Ramos (cell line): ENCODE data around the gene NECAB3.
"Not testable (repeated sequence)": the region's sequence is repeated elsewhere in the genome, so short reads cannot be mapped to it uniquely, and the experiment has no call there.

Source experiments
- in situ Hi-C: fragments of 300-500 bp; cut with MboI; formaldehyde crosslinking; loops from one replicate; pipeline ENCODE4 v1.14.3; 2022; ENCODE audit warnings: low sequenced_read_pairs; ENCODE audit not compliant: unreplicated experiment

The NECAB3 gene

DNA sequence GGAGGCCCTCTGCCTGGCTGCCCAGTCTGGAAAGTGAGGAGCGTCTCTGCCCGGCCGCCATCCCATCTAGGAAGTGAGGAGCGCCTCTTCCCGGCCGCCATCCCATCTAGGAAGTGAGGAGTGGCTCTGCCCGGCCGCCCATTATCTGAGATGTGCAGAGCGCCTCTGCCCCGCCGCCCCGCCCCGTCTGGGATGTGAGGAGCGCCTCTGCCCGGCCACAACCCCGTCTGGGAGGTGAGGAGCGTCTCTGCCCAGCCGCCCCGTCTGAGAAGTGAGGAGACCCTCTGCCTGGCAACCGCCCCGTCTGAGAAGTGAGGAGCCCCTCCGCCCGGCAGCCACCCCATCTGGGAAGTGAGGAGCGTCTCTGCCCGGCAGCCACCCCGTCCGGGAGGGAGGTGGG, 24.7 kb upstream of the NECAB3 start:
- in situ Hi-C loops: not testable (repeated sequence)

DNA sequence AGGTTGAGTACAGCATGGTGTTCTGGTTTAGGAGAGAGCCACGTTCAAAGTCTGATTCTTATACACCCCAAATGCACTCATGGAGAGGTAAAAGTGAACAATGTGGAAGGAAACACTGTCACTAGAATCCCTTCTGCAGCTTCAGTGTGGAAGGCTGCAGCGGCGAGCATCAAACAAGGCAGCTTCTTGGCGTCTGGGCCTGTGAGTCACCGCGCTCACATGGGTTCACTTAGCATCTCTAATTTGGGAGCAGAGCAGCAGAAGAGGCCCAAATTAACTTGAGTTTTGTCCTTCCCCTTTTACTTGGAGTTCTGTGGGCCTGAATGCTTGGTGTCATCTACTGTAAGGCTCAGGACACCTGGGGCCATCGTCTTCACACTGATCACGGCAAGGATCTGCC, 22.9 kb upstream of the NECAB3 start:
- in situ Hi-C loops: no loop called here

DNA sequence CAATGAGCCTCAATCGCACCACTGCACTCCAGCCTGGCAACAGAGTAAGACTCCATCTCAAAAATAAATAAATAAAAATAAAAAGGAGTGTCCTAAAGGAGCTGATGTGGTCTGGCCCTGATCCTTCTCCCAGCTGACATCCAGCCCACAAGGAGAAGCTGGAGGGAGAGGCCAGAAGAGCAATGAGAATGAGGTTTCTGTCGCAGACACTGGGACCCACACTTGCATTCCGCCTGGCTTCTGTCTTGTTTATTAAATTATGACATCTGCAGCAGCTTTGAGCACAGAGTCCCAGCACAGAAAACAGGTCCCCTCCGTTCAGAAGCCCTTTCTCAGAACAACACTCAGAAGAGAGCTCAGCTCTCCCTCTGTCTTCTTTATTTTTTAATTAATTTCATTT, 22.2 kb upstream of the NECAB3 start:
- in situ Hi-C loops: no loop called here

- in situ Hi-C loops: no loop called here
Observed at GRCh38 chr20:33694639-33695012, 20.4 kb upstream of the NECAB3 start.

DNA sequence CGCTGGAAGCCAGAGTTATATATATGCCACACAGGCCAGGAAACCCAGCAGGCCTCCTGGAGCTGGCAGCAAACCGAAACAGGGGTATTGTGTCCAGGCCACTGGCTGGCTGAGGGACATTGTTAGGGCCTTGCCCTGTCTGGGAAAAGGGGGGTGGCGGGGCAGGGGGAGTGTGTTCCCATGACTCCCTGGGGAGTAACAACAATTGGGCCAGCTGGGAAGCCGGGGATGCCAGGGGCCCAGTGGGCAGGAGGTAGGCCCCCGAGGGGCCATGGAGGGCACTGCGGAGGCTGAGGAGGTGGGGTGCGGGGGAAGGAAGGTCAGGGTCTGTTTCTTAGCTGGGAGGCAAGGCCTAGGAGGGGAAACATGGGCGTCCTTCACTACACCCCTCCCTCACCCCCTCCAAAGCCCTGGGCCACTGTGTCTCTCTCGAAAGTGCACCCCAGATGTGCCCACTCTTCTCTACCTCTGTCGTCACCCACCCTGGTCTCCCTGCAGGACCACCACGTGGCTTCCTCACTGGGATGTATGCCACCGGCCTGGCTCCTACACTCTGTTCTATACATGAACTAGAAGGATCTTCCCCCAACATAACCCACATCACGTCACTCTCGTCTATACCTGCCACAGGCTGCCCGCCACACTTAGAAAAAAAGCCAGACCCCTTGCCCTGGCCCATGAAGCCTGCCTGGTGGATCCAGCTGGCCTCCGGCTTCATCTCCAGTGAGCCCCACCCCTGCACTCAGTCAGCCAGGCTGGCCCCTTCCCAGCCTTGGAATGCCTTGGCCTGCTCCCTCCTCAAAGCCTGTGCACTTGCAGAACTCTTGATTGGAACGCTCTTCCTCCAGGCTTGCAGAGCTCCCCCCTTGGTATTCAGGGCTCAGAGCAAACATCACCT, 19.8 kb upstream of the NECAB3 start:
- in situ Hi-C loops: no loop called here

- in situ Hi-C loops: no loop called here
Observed at GRCh38 chr20:33693289-33693688, 19.1 kb upstream of the NECAB3 start.

DNA sequence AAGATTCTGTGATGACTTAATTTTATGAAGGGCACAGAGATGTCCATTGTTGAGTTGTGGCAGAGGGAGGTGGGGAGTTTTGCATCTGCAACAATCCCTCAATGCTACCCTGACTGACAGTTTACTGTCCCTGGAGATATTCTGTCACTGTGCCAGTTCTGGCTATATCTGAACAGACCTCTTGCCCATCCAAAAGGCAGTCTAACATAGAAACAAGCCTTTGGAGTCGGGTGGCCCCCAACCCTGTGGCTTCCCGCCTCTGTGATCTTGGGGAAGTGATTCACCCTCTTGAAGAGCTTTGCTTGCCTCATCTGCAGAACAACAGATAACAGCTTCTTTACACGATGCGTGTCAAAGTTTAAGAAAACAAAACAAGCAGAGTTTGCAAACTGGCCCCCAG, 15.7 kb upstream of the NECAB3 start:
- in situ Hi-C loops: no loop called here

- in situ Hi-C loops: no loop called here
Observed at GRCh38 chr20:33689493-33689892, 15.3 kb upstream of the NECAB3 start.

DNA sequence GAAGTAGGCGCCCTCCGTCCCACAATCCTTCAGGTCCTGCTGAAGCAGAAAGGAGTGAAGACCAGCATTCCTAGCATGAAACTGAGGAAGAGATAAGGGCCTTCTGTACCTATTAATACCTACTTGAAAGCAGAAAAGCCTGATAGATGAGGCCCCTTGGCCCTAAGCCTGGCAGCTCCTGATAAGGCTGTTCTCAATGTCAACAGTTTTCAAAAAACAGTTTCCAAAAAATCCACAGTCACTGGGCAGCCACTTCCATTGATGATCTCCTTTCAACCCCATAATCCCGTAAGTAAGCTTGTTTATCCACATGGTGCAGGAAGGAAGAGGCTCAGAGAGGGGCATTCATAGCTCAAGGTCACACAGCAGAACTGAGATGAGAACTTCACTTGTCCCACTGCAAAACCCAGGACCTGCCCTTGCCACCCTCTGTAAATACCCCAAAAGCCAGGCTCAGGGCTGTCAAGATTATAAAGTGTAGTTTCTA, 14.8 kb upstream of the NECAB3 start:
- in situ Hi-C loops: no loop called here

- in situ Hi-C loops: no loop called here
Observed at GRCh38 chr20:33687993-33688937, 14.0 kb upstream of the NECAB3 start.

- in situ Hi-C loops: no loop called here
Observed at GRCh38 chr20:33687370-33687915, 13.2 kb upstream of the NECAB3 start.

DNA sequence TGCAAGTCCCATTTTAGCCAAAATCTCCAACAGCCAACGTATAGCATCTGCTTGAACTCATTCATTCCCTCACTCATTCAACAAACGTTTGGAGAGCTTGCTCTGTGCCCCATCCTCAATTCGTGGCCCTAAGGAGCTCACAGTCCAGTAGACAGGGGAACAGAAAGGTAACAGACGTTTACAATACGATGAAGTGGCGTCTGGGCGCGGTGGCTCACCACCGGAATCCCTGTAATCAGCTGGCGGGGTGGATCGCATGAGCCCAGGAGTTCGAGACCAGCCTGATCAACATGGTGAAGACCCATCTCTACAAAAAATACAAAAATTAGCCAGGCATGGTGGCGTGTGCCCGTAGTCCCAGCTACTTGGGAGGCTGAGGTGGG, 12.7 kb upstream of the NECAB3 start:
- in situ Hi-C loops: no loop called here

GRCh38 chr20:33686100-33686983, 12.1 kb upstream of the NECAB3 start, which contains the start of gene E2F1:
E2F1 (minus strand) TSS chr20:33686385; CDS start chr20:33686264, 121 bp downstream.
- in situ Hi-C loops: no loop called here

- in situ Hi-C loops: no loop called here
Observed at GRCh38 chr20:33685328-33686099, 11.3 kb upstream of the NECAB3 start.

DNA sequence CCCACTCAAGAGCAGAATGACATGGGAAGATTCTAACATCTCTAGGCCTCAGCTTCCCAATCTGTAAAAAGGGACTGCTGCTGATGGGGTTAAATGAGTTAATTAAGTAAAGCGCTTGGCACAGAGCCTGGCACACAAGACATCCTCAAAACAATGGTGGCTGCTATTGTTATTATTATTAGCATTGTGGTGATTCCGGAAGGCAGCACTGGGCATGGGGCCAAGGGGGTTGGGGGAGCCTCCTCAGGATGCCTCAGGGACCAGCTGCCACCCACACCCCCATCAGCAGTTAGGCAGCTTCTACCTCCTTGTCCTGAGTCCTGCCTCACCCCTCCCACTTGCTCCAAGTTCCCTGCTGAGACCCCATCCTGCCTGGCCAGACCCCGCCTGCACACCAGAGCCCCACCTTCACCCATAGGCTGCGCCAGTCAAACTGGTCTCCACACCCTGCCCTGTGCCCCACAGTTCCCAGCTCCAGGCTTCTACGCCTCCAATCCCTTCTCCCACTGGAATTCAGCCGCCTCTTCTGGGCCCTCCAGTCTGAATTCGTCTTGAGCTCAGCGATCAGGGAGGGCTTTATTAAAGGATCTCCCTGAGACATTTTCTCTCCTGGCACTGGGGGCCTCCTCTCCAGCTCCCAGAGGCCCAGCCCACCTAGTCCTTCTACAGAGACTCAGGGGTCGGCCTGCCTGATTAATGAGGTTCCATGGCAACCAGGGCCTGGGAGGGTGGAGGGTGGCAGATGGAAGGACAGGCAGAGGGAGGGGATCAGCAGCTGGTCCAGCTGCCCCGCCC, 10.5 kb upstream of the NECAB3 start:
- in situ Hi-C loops: no loop called here

DNA sequence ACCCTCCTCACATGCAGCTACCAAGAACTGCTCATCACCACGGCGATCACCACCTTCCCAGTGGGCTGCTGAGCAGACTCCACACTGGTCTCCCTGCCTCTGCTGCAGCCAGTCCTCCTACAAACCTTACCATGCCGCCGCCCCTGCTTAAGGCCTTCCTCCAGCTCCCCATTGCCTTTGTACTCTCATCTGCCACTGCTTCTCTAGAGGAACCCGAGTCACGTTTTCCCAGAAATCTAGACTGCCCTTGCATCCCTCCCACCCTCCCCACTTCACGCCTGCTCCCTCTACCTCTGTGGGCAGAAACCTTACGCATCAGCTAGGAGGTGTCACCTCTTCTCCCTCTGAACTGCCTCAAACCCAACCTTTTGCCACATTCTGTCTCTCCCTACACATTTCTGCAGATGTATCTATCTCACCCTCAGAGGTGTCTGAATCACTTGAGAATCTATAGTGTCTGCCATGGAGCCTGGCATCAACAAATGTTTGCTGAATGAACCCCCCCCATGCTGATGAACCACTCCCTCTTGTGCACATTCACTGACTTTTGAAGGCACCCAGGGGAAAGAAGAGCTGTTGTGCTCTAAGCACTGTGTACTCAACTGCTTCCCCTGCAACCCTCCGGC, 7.6 kb upstream of the NECAB3 start:
- in situ Hi-C loops: no loop called here

DNA sequence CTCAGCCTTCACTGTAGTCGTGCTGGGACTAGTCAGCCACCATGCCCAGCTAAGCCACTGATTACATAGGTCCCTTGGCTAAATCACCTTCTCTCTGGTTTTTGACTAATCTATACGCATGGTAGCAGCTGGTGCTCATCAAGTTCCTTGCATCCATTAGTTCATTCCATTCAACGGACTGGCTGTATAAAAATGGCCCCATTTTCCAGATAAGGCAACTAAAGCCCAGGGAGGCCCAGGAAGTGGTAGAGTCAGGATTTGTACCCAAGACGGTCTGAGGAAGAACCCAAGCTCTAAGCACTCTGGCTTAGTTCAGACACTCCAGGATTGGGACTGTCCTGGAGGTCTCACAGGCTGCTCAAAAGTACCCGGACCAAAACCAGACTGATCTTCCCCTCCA, 7.1 kb upstream of the NECAB3 start:
- in situ Hi-C loops: no loop called here

- in situ Hi-C loops: no loop called here
Observed at GRCh38 chr20:33680686-33681085, 6.5 kb upstream of the NECAB3 start.
